Esophagus squamous epithelium (tissue), 5 donors: ENCODE results near the gene CD300LG. TPM values are rescaled to one million over a fixed set of nuclear protein-coding genes. Genes with fewer than 3 reads are reported as not detected.

Experiments
- DNase-seq: peaks from one replicate; lab custom pipeline; 2025; lab: John Stamatoyannopoulos, UW
- H3K27ac ChIP-seq, 4 donors: fragments of 200-600 bp; sonication (generic); one replicate each; pipeline ENCODE4 v1.5.1; 2016 to 2019; ENCODE audit warnings: mild to moderate bottlenecking in 1 of 4
- H3K27me3 ChIP-seq, 4 donors: fragments of 200-600 bp; sonication (generic); 1 replicate in 3 of 4; 2 replicates in 1 of 4; pipeline versions ENCODE4 v1.5.1 to v1.6.0; 2017 to 2021; ENCODE audit warnings: antibody characterized with exemption in 1 of 4
- H3K36me3 ChIP-seq, 3 donors: fragments of 200-600 bp; sonication (generic); one replicate each; pipeline ENCODE4 v1.5.1; 2016 to 2019
- H3K4me1 ChIP-seq, 3 donors: fragments of 200-600 bp; sonication (generic); one replicate each; pipeline ENCODE4 v1.5.1; 2017 to 2019
- H3K4me3 ChIP-seq, 4 donors: fragments of 200-600 bp; sonication (generic); 1 replicate in 3 of 4; 2 replicates in 1 of 4; pipeline ENCODE4 v1.5.1; 2016 to 2019; ENCODE audit warnings: mild to moderate bottlenecking in 2 of 4, moderate library complexity in 1 of 4
- H3K9me3 ChIP-seq, 3 donors: fragments of 200-600 bp; sonication (generic); one replicate each; pipeline ENCODE4 v1.5.1; 2016 to 2019
- CTCF ChIP-seq, 6 experiments: fragments of 450-650 bp in 4 of 6; fragments of 200-600 bp in 2 of 6; sonication (generic) in 2 of 6; IDR thresholded peaks; one replicate each; pipeline ENCODE4 v1.5.1; 2016 to 2019; ENCODE audit warnings: antibody characterized with exemption in 6 of 6, mild to moderate bottlenecking in 4 of 6, moderate library complexity in 4 of 6
- POLR2A ChIP-seq, 4 donors: fragments of 450-650 bp; IDR thresholded peaks; one replicate each; pipeline ENCODE4 v1.6.1; 2017; ENCODE audit warnings: antibody characterized with exemption in 4 of 4, mild to moderate bottlenecking in 4 of 4, moderate library complexity in 3 of 4
- WGBS, 2 donors: methylation state at CpG; one replicate each; pipeline ENCODE4 v1.1.5; 2018; 5-methylcytosine and 5-hydroxymethylcytosine counted together
- intact Hi-C: fragments of 100-400 bp; cut with DNase I; formaldehyde crosslinking; loops from one replicate; pipeline ENCODE4 v1.15.0; 2022
- total RNA-seq, 4 donors: library from RNA; depleted of rRNA; stranded (reverse); fragments of >200 nt; gene quantifications; one replicate each; pipeline ENCODE4 v1.1.0, GENCODE V29; 2016
- donor health status: DM: yes; HTN: yes; CAD: no.

The CD300LG gene
- total RNA-seq, 4 donors from 2014 or later: 0.30 to 2.3 (median 0.94) TPM

DNA sequence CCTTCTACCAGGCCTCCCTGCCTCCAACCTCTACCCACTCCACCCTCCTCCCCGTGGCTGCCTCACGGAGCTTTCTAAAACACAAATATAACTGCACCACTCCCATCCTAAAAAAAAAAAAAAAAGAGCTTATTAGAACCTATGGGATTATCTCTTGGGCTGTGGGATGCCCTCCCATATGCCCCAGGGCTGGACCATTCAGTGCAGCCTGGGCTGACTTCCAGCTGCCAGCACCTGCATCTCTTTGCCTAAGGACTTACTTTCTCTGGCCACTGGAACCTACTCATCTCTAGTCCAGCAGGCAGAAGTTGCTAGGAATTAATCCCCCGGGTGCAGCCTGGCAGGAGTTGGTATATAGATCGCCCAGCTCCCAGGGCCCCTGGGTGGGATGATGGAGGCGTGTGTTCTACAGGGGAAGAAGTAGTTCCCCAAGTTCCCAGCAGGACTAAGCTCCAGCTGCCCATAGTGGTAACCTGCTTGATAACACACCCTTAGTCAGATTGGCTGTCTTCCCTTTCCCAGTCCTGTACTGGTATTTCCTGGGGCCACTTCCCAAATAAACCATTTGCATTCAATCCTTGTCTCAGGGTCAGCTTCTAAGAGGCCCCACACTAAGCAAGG, 24.3 kb upstream of the CD300LG start:
- peak overlapping the region; percentile 29 to 76 (median 61) for H3K27ac ChIP-seq
- WGBS, 2 donors: 20 to 42% methylated on average over 3 to 5 of the region's 5 CpGs
- intact Hi-C loops: no loop called here
- TF ChIP-seq CTCF (IDR thresholded peaks at IDR 0.05): no peak
- H3K4me3 ChIP-seq: no peak overlapping the region
- H3K36me3 ChIP-seq: peaks cover 0 to 79% (median 0%) of the 10 kb centered on the region in 3 donors
- H3K27me3 ChIP-seq: no peaks in the 10 kb centered on the region
- DNase-seq: no peak
- peaks cover 3 to 23% (median 6%) of the 10 kb centered on the region in 3 donors for H3K4me1 ChIP-seq
- no peaks in the 10 kb centered on the region for H3K9me3 ChIP-seq

- TF ChIP-seq POLR2A (IDR thresholded peaks at IDR 0.05): no peak
- no peak for TF ChIP-seq CTCF (IDR thresholded peaks at IDR 0.05)
- peaks cover 3 to 23% (median 6%) of the 10 kb centered on the region in 3 donors for H3K4me1 ChIP-seq
- no peak for DNase-seq
- intact Hi-C loops: no loop called here
- H3K36me3 ChIP-seq: peaks cover 0 to 79% (median 0%) of the 10 kb centered on the region in 3 donors
- 66 to 74% methylated on average over 10 of the region's 10 CpGs for whole genome bisulfite sequencing, 2 donors
- peak overlapping the region; percentile 29 to 76 (median 61) for H3K27ac ChIP-seq
- no peaks in the 10 kb centered on the region for H3K27me3 ChIP-seq
- no peak overlapping the region for H3K4me3 ChIP-seq
- H3K9me3 ChIP-seq: no peaks in the 10 kb centered on the region
These were observed 23.5 kb upstream of the CD300LG start for GRCh38 chr17:43823350-43824084.

DNA sequence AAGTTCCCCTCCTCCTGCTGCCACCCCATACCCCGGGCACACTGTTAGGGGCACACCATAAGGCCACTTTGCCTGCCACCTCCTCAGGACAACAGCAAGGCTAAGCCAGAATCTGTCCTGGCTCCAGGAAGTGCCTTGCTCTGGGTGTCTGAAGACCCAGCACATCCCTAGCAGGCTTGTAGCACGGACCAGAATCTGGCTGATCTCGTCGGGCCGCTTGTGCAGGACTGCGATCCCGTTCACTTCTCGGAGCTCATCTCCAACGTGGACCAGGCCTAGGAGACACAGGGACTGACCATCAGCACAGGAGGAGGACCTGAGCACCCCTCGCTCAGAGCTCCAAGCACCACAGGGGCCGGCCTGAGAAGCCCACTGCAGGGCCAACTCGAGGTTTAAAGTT, 21.4 kb upstream of the CD300LG start:
- intact Hi-C loops: no loop called here
- H3K27ac ChIP-seq: no peak overlapping the region
- DNase-seq: no peak
- peaks cover 3 to 23% (median 6%) of the 10 kb centered on the region in 3 donors for H3K4me1 ChIP-seq
- no peaks in the 10 kb centered on the region for H3K27me3 ChIP-seq
- no peaks in the 10 kb centered on the region for H3K9me3 ChIP-seq
- H3K4me3 ChIP-seq: no peak overlapping the region
- H3K36me3 ChIP-seq: peaks cover 0 to 77% (median 6%) of the 10 kb centered on the region in 3 donors
- TF ChIP-seq POLR2A (IDR thresholded peaks at IDR 0.05) (no peak), CTCF (IDR thresholded peaks at IDR 0.05) (no peak)
- 88% methylated on average over 1 of the region's 12 CpGs; no CpG with 5 or more reads in 1 of the 2 donors for WGBS, 2 donors

- TF ChIP-seq CTCF (IDR thresholded peaks at IDR 0.05) (no peak), POLR2A (IDR thresholded peaks at IDR 0.05) (no peak)
- H3K9me3 ChIP-seq: no peaks in the 10 kb centered on the region
- 55 to 80% methylated on average over 7 of the region's 7 CpGs for WGBS, 2 donors
- no peak overlapping the region for H3K4me3 ChIP-seq
- intact Hi-C loops: no loop called here
- no peak overlapping the region for H3K27ac ChIP-seq
- H3K27me3 ChIP-seq: no peaks in the 10 kb centered on the region
- peaks cover 3 to 24% (median 6%) of the 10 kb centered on the region in 3 donors for H3K4me1 ChIP-seq
- H3K36me3 ChIP-seq: peaks cover 0 to 75% (median 6%) of the 10 kb centered on the region in 3 donors
- DNase-seq: no peak
These were observed 20.8 kb upstream of the CD300LG start for GRCh38 chr17:43826206-43826605.

GRCh38 chr17:43827596-43827995, 19.4 kb upstream of the CD300LG start:
- H3K27me3 ChIP-seq: no peaks in the 10 kb centered on the region
- H3K27ac ChIP-seq: no peak overlapping the region
- peaks cover 0 to 64% (median 6%) of the 10 kb centered on the region in 3 donors for H3K36me3 ChIP-seq
- no peak for DNase-seq
- no peak overlapping the region for H3K4me3 ChIP-seq
- no peak for TF ChIP-seq POLR2A (IDR thresholded peaks at IDR 0.05)
- TF ChIP-seq CTCF (IDR thresholded peaks at IDR 0.05): no peak
- intact Hi-C loops: no loop called here
- peaks cover 3 to 31% (median 12%) of the 10 kb centered on the region in 3 donors for H3K4me1 ChIP-seq
- H3K9me3 ChIP-seq: no peaks in the 10 kb centered on the region
- WGBS, 2 donors: 94% methylated on average over 6 of the region's 9 CpGs; no CpG with 5 or more reads in 1 of the 2 donors
